Skin epidermis (tissue), 12 donors: Measurements from ENCODE around the gene RIPOR1.
A peak's percentile ranks its signal among the peaks of the same experiment; 100 is the strongest.
"Not testable (repeated sequence)": the region's sequence is repeated elsewhere in the genome, so short reads cannot be mapped to it uniquely, and the experiment has no call there.

ENCODE experiments used
- H3K27ac ChIP-seq, 21 experiments: fragments of 200-600 bp; sonication (generic) in 11 of 21; one replicate each; pipeline ENCODE4 v1.5.0; 2020; ENCODE audit warnings: mild to moderate bottlenecking in 3 of 21, inconsistent platforms in 2 of 21, moderate library complexity in 2 of 21
- H3K4me3 ChIP-seq, 7 experiments: fragments of 200-600 bp; sonication (generic) in 2 of 7; one replicate each; pipeline ENCODE4 v1.5.0; 2020; ENCODE audit warnings: inconsistent platforms in 2 of 7, mild to moderate bottlenecking in 2 of 7, moderate library complexity in 1 of 7

RIPOR1 gene

DNA sequence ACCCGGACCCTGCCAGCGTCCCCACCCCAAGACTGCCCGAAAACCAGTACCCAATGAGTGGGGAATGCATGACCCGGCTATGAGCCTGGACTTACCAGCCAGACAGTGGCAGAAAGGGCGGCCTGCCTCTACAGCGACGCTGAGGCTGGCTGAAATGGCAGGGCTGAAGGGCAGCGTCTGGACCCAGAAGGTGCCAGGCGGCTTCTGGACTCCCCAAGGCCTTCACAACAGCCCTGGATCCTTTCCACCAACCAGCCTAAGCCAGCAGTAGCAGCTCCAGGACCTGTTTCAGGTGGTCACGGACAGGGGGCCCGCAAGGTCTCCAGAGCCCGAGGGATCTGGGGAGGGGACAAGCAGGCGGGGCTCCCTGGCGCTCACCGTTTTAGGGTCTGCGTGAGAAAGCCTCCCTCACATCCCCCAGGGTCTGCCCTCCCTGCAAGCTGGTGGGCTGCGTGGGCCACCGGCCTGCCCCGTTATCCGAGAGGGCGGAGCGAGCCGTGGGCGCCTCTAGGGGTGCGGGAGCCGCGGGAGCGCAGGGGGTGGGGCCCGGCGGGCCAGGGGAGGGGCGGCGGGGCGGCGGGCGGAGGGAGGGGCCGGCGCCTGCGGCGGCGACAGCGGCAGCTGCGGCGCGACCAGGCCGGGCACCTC is at the start of gene RIPOR1:
TSS of gene RIPOR1 (plus strand) at position 608 of the 648 bp plus-strand sequence. CDS start 9,618 bp downstream, outside the sequence.
- Histone ChIP-seq H3K4me3 (peak within 1 kb of the TSS; percentile 58 to 80 (median 65)), H3K27ac (peak within 1 kb of the TSS; percentile 49 to 92 (median 87))

DNA sequence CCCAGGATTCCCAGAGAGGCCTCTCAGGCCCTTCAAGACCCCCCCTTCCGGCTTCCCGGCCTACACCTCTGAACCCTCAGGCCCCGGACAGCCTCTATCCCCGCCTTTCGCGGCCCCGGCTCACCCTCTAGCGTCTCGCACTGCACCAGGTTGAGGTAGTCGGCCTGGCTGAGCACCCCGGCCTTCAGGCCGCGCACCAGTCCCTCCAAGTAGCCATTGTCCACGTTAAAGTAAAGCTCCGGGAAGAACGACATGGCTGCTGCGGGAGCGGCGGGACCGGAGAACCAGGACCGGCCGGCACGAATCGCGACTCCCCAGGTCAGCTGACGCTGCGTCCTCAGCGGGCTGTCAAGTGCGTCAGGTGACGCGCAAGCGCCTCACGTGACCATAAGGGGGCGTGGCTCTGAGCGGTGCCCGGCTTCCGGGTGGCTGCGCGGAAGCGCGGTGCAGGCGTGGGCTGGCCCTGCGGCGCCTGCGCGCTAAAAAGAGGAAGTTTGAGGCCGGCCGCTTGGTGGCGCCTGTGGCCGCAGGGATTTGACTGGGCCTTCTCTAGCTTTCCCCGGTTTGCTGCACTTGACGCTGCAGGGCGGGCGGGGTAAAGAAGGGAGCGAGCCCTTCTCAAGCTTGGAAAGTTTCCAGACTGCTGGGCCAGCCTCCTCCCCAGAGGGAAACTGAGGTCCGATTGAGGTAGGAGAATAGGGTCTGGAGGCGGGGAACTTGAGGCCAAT is 47.6 kb upstream of the RIPOR1 start, which contains the start of gene ATP6V0D1:
TSS of gene ATP6V0D1 (minus strand) at position 325 of the 728 bp plus-strand sequence. CDS start at position 254, 71 bp downstream.
- peak within 1 kb of the TSS; percentile 68 to 99 (median 95) for H3K27ac ChIP-seq
- H3K4me3 ChIP-seq: peak within 1 kb of the TSS; percentile 70 to 94 (median 86)

DNA sequence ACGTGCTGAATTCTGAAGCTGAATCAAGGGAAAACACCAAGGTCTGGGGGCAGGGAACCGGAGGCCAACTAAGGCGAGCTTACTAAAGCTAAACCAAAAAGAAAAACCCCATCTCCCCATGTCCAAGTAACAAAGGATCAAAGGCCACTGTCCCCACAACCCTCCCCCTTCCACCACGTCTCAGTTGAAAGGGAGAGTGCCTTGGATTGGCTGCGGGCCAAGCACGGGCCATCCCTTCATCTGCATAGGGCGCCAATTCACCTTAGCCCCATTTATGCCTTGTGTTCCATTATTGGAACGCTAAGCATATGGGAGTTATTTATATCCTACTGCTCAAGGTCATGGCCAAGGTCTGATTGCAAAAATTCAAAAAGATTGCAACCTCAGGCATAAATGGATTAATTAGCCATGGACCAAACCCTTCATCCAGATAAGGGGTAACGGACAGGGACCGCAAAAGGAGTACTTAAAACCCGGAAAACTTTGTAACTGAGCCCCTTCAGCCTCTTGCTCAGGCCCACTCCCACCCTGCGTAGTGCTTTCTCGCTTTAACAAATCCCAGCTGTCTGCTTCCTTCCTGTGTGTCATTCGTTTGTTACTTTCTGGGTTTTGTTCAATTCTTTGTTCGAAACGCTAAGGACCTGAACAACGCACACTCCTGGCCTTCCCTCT is 46.9 kb upstream of the RIPOR1 start:
- Histone ChIP-seq H3K27ac (peak overlapping the region in 20 of 21 experiments; percentile 42 to 99 (median 94)), H3K4me3 (peak overlapping the region; percentile 70 to 94 (median 86))

GRCh38 chr16:67482233-67482924 is 46.2 kb upstream of the RIPOR1 start:
- Histone ChIP-seq H3K4me3 (peak overlapping the region; percentile 70 to 94 (median 86)), H3K27ac (peak overlapping the region in 20 of 21 experiments; percentile 42 to 99 (median 94))

DNA sequence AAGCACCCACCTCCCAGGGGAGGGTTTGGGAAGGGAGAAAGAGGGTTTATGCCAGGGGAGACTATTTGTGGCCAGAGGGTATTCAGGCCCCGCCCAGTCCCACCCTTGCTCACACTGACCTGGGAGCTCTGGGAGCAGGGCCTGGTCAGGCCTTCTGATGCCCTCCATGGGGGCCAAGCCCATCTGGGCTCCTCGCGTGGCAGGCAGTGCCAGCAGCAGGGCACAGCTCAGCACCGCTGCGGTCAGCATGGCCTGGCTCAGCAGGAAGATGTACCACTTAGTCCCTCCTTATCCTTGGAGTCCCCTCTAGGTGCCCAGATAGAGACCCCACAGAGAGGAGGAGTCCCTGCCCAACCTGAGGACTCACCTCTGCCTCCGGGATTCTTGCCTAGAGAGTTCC is 45.5 kb upstream of the RIPOR1 start, which contains the start of gene AGRP:
TSS of gene AGRP (minus strand) at position 398 of the 400 bp plus-strand sequence. CDS start at position 249, 149 bp downstream.
- Histone ChIP-seq H3K4me3 (peak within 1 kb of the TSS in 4 of 7 experiments; percentile 70 to 90 (median 78)), H3K27ac (peak within 1 kb of the TSS in 19 of 21 experiments; percentile 42 to 99 (median 93))

- Histone ChIP-seq H3K27ac (peak overlapping the region in 2 of 21 experiments; percentile 69 to 97), H3K4me3 (no peak overlapping the region)
Measured at GRCh38 chr16:67483731-67484525, 44.7 kb upstream of the RIPOR1 start.

- H3K4me3 ChIP-seq: no peak overlapping the region
- peak overlapping the region in 4 of 21 experiments; percentile 8 to 51 (median 10) for H3K27ac ChIP-seq
Measured at GRCh38 chr16:67486805-67487204, 41.8 kb upstream of the RIPOR1 start.

DNA sequence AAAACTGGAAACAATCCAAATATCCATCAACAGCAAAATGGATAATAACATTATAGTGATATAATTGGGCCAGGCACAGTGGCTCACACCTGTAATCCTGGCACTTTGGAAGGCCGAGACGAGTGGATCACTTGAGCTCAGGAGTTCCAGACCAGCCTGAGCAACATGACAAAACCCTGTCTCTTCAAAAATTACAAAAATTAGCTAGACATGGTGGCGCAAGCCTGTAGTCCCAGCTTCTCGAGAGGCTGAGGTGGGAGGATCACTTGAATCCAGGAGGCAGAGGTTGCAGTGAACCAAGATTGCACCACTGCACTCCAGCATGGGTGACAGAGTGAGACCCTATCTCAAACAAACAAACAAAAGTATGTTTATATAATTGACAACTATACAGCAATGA is 41.1 kb upstream of the RIPOR1 start:
- H3K27ac ChIP-seq: peak overlapping the region in 1 of 21 experiments; percentile 22
- not testable (repeated sequence) for H3K4me3 ChIP-seq

DNA sequence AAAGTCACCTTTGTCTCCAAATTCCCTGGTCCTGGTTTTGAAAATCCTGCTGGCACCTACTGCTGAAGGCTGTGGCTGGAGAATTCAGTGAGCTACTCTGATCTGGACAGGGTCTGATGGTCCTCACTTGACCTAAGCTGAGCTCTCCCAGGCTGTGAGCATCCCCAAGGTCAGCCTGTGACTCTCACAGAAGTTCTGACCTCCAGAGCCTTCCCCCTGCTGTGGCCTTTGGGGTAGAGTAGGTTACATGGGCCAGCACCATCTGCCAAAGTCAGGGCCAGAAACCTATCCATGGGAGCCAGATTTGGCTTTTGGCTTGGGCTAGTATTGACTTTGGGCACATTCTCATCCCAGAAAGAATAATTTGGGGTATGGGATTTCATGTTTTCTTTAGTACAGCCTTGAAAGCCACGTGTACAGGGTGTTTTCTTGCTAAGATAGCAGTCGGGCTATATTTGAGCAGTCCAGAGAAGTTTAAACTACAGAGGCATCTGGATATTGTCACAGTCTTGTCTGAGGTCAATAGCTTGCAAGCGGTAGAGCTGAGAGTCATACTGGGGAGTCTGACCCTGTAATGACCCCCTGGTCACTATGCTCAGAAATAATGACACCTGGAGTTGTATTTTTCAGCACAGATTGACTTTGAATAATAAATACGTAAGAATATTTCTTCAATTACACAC is 39.1 kb upstream of the RIPOR1 start:
- no peak overlapping the region for H3K4me3 ChIP-seq
- peak overlapping the region in 16 of 21 experiments; percentile 7 to 81 (median 44) for H3K27ac ChIP-seq

DNA sequence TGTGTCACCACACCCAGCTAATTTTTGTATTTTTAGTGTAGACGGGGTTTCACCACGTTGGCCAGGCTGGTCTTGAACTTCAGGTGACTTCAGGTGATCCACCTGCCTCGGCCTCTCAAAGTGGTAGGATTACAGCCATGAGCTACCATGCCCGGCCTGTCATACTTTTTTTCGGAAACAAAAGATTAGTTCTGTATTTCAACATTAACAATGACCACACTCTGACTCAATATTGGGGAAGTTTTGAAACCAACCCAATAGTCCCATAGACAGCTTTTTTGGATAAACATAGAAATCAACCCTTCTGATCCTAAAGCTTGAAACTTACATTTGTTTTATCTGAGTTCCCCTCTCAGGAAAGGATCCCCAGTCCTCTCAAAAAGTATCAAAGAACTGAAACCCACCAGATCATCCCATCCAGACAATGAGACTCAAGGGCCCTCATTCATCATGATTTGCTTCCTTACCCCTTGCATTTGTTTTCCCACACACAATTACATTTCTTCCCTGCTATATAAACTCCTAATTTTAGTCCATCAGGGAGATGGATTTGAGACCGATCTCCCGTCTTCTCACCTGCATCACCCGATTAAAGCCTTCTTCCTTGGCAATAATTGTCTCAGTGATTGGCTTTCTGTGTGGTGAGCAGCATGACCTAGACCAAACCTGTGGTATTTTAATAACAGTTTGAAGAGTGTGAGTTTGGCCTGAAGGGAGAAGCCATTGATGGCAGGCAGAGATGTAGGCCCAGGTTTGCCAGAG is 38.1 kb upstream of the RIPOR1 start:
- H3K4me3 ChIP-seq: no peak overlapping the region
- peak overlapping the region in 10 of 21 experiments; percentile 23 to 73 (median 48) for H3K27ac ChIP-seq

- Histone ChIP-seq H3K27ac (peak overlapping the region in 3 of 21 experiments; percentile 27 to 76 (median 33)), H3K4me3 (no peak overlapping the region)
Measured at GRCh38 chr16:67499106-67499505, 29.5 kb upstream of the RIPOR1 start.

GRCh38 chr16:67504031-67505021 is 24.3 kb upstream of the RIPOR1 start:
- no peak overlapping the region for H3K4me3 ChIP-seq
- peak overlapping the region in 15 of 21 experiments; percentile 9 to 66 (median 40) for H3K27ac ChIP-seq

GRCh38 chr16:67506468-67506867 is 22.2 kb upstream of the RIPOR1 start:
- H3K4me3 ChIP-seq: no peak overlapping the region
- peak overlapping the region in 2 of 21 experiments; percentile 14 to 46 for H3K27ac ChIP-seq

DNA sequence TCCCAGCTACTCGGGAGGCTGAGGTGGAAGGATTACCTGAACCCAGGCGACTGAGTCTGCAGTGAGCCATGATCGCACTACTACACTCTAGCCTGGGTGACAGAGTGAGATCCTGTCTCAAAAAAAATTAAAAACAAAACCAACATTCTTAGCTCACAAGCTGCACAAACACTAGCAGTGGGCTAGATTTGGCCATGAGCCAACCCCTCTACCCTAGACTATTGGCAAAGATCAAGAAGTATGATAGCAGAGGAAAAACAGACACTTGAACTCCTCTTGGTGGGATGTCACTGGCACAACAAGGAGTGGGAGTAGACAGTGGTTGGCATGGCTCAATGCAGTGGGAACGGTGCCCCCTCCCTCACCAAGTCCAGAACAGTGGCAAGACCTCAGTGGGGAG is 19.6 kb upstream of the RIPOR1 start:
- H3K27ac ChIP-seq: no peak overlapping the region
- H3K4me3 ChIP-seq: no peak overlapping the region

DNA sequence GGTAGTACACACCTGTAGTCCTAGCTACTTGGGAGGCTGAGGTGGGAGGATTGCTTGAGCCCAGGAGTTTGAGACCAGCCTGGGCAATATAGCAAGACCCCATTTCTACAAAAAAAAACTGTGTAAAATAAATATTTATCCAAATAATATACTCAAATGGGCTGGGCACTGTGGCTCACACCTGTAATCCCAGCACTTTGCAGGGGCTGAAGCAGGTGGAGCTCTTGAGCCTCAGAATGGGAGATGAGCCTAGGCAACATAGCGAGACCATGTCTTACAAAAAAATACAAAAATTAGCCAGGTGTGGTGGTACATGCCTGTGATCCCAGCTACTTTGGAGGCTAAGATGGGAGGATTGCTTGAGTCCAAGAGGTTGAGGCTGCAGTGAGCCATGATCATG is 14.7 kb upstream of the RIPOR1 start:
- H3K27ac ChIP-seq, H3K4me3 ChIP-seq: not testable (repeated sequence)

- H3K4me3 ChIP-seq: no peak overlapping the region
- H3K27ac ChIP-seq: no peak overlapping the region
Measured at GRCh38 chr16:67514382-67514828, 14.2 kb upstream of the RIPOR1 start.
